DND-41 (cell line): ENCODE results near the gene ELOVL7.
"Not testable (repeated sequence)": the region's sequence is repeated elsewhere in the genome, so short reads cannot be mapped to it uniquely, and the experiment has no call there.

ENCODE experiments used
- ATAC-seq: fragments of 200-7000 bp; cut with Tn5 transposase; 3 replicates; pipeline ENCODE4 v1.9.1; 2021; ENCODE audit warnings: low read depth; ENCODE audit not compliant: insufficient read depth
- DNase-seq: peaks from one replicate; pipeline ENCODE4 v3.0.0-alpha.2; 2020
- H2AFZ ChIP-seq: 2 replicates; pipeline ENCODE4 v1.6.0; 2012; ENCODE audit warnings: low read depth, low read length
- H3K27ac ChIP-seq: 2 replicates; pipeline ENCODE4 v1.5.1; 2012; ENCODE audit warnings: low read length, inconsistent platforms
- H3K27me3 ChIP-seq: fragments of 200-600 bp; sonication (generic); 2 replicates; pipeline ENCODE4 v1.6.0; 2012; ENCODE audit warnings: low read length, mild to moderate bottlenecking, inconsistent platforms; ENCODE audit not compliant: insufficient read depth, poor library complexity
- H3K36me3 ChIP-seq: 2 replicates; pipeline ENCODE4 v1.5.1; 2012; ENCODE audit warnings: low read length, inconsistent platforms; ENCODE audit not compliant: insufficient read depth
- H3K4me1 ChIP-seq: 2 replicates; pipeline ENCODE4 v1.5.1; 2012; ENCODE audit warnings: mild to moderate bottlenecking, low read length; ENCODE audit not compliant: insufficient read depth
- H3K4me2 ChIP-seq: 2 replicates; pipeline ENCODE4 v1.6.0; 2012; ENCODE audit warnings: mild to moderate bottlenecking, moderate library complexity, low read length, inconsistent platforms; ENCODE audit not compliant: insufficient read depth
- H3K4me3 ChIP-seq, 2 experiments: fragments of 200-600 bp in 1 of 2; shearing (Covaris generic) in 1 of 2; 2 replicates each; pipeline ENCODE4 v1.5.1; 2012 to 2016; ENCODE audit warnings: inconsistent platforms in 2 of 2, low read length in 2 of 2, mild to moderate bottlenecking in 2 of 2, low read depth in 1 of 2, moderate library complexity in 1 of 2
- H3K79me2 ChIP-seq: 2 replicates; pipeline ENCODE4 v1.6.0; 2012; ENCODE audit warnings: low read length, inconsistent platforms; ENCODE audit not compliant: insufficient read depth
- H3K9ac ChIP-seq: 2 replicates; pipeline ENCODE4 v1.6.0; 2012; ENCODE audit warnings: low read depth, mild to moderate bottlenecking, inconsistent platforms, low read length, moderate library complexity
- H3K9me3 ChIP-seq: 2 replicates; pipeline ENCODE4 v1.5.1; 2012; ENCODE audit warnings: low read length, moderate library complexity, mild to moderate bottlenecking, inconsistent platforms; ENCODE audit not compliant: insufficient read depth, severe bottlenecking
- H4K20me1 ChIP-seq: 2 replicates; pipeline ENCODE4 v1.6.0; 2012; ENCODE audit warnings: low read length; ENCODE audit not compliant: insufficient read depth
- EZH2 ChIP-seq: IDR thresholded peaks from 3 replicates; pipeline ENCODE4 v1.6.1; 2012; ENCODE audit warnings: borderline replicate concordance, low read depth, mild to moderate bottlenecking, moderate library complexity, low read length, inconsistent platforms; ENCODE audit not compliant: severe bottlenecking
- TF ChIP-seq, protein P1 (sequence below): IDR thresholded peaks from 2 replicates; pipeline ENCODE4 v1.5.1; 2012; ENCODE audit warnings: borderline replicate concordance, low read length, moderate library complexity, mild to moderate bottlenecking; ENCODE audit not compliant: poor library complexity, severe bottlenecking; ENCODE audit errors: extremely low read depth

Gene ELOVL7

DNA sequence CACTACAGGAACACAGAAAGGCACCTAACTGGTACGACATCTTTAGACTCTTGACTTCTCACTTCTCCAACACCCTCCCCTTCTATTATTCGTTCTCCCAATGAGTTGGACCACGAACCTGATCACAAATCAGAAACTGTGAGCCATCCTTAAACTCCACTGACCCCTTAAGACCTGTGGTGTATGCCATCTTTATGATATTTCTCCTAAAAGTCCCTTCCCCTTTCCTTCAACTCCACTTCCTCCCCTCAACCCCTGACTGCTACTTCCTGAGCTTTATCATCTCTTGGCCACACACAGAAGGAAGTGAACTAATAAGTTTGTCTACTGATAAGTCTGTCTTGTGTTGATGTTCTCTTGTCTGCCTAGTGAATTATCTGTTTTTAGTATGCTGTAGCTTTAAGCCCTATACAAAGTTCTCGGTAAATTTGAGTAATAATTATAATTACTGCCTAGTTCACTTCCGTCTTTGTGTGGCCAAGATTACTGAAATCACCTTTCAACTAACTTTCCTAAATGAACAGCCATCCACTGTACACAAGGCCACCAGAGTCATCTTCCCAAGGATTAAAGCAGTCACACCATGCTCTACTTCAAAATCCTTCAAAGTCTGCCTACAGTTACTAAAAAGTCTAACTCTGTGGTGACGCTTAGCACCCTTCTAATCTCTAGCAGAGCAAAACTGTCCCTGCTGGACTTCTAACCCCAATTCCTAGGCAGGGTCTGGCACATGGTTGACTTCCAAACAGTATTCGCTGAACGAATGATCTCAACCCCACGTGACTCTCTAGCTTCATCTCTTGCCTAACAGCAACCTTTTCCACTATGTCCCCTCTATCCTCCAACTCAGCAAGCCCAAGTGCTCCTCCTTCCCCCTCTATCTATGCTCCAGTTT is 23.2 kb downstream of the ELOVL7 start:
- Histone ChIP-seq H3K79me2 (no peaks in the 10 kb centered on the region), H3K27me3 (no peaks in the 10 kb centered on the region), H2AFZ (no peak overlapping the region), H3K9ac (no peak overlapping the region), H3K27ac (no peak overlapping the region), H3K9me3 (no peaks in the 10 kb centered on the region), H3K4me2 (no peak overlapping the region), H3K36me3 (no peaks in the 10 kb centered on the region), H4K20me1 (no peaks in the 10 kb centered on the region), H3K4me1 (no peaks in the 10 kb centered on the region), H3K4me3 (no peak overlapping the region)
- ATAC-seq (no peak), DNase-seq (no peak)
- TF ChIP-seq EZH2 = no peak
- TF ChIP-seq, protein P1, sequence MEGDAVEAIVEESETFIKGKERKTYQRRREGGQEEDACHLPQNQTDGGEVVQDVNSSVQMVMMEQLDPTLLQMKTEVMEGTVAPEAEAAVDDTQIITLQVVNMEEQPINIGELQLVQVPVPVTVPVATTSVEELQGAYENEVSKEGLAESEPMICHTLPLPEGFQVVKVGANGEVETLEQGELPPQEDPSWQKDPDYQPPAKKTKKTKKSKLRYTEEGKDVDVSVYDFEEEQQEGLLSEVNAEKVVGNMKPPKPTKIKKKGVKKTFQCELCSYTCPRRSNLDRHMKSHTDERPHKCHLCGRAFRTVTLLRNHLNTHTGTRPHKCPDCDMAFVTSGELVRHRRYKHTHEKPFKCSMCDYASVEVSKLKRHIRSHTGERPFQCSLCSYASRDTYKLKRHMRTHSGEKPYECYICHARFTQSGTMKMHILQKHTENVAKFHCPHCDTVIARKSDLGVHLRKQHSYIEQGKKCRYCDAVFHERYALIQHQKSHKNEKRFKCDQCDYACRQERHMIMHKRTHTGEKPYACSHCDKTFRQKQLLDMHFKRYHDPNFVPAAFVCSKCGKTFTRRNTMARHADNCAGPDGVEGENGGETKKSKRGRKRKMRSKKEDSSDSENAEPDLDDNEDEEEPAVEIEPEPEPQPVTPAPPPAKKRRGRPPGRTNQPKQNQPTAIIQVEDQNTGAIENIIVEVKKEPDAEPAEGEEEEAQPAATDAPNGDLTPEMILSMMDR = no peak

GRCh38 chr5:60816138-60816537 is 27.9 kb downstream of the ELOVL7 start:
- not testable (repeated sequence) for H3K4me3 ChIP-seq, H3K4me1 ChIP-seq, H3K4me2 ChIP-seq, H3K27me3 ChIP-seq, H3K9me3 ChIP-seq, H2AFZ ChIP-seq, H3K27ac ChIP-seq, H4K20me1 ChIP-seq, DNase-seq, ATAC-seq, H3K36me3 ChIP-seq, H3K9ac ChIP-seq, H3K79me2 ChIP-seq

- H3K79me2 ChIP-seq = no peaks in the 10 kb centered on the region
- DNase-seq = no peak
- TF ChIP-seq, protein P1 = no peak
- no peak for TF ChIP-seq EZH2
- no peak overlapping the region for H2AFZ ChIP-seq
- no peak overlapping the region for H3K27ac ChIP-seq
- H3K9me3 ChIP-seq = no peaks in the 10 kb centered on the region
- no peaks in the 10 kb centered on the region for H3K4me1 ChIP-seq
- no peaks in the 10 kb centered on the region for H3K36me3 ChIP-seq
- no peak overlapping the region for H3K9ac ChIP-seq
- H3K4me3 ChIP-seq = no peak overlapping the region
- H3K27me3 ChIP-seq = no peaks in the 10 kb centered on the region
- H3K4me2 ChIP-seq = no peak overlapping the region
- no peak for ATAC-seq
- no peaks in the 10 kb centered on the region for H4K20me1 ChIP-seq
Measured at GRCh38 chr5:60814498-60814897, 29.6 kb downstream of the ELOVL7 start.

DNA sequence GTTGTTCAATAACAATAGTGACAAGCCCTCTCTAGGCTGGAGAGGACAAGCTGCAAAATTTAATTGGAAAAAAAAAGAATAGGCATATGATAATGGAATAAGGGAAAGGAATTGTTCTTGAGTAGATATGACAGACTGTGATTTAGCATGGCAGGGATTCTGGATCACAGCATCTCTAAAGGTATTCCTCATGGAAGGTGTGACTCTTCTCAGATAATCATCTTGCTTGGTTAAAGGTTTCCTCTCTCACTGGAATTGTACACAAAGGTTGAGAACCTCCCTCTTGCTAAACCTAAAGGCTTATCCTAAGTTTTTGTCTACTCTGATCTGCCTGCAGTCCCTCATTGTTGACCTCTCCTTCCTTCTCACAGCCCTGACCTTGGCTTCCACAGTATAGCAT is 31.6 kb downstream of the ELOVL7 start:
- Histone ChIP-seq H3K4me3 (no peak overlapping the region), H3K4me1 (no peaks in the 10 kb centered on the region), H2AFZ (no peak overlapping the region), H3K79me2 (no peaks in the 10 kb centered on the region), H4K20me1 (no peaks in the 10 kb centered on the region), H3K27me3 (no peaks in the 10 kb centered on the region), H3K4me2 (no peak overlapping the region), H3K27ac (no peak overlapping the region), H3K9me3 (no peaks in the 10 kb centered on the region), H3K9ac (no peak overlapping the region), H3K36me3 (no peaks in the 10 kb centered on the region)
- ATAC-seq (no peak), DNase-seq (no peak)
- TF ChIP-seq EZH2 = no peak
- TF ChIP-seq, protein P1 = no peak
